SK-N-SH (cell line): ENCODE data around the gene SAP30BP.

Experiments
- CTCF ChIP-seq: fragments of 200-600 bp; sonication (generic); IDR thresholded peaks from 2 replicates; pipeline ENCODE4 v1.6.1; 2017; ENCODE audit warnings: antibody characterized with exemption, mild to moderate bottlenecking, moderate library complexity
- EP300 ChIP-seq, 2 experiments: IDR thresholded peaks; 2 replicates each; pipeline versions ENCODE4 v1.4.0 to v1.6.1; 2012; ENCODE audit warnings: borderline replicate concordance in 1 of 2, low read depth in 1 of 2, low read length in 1 of 2
- FOXM1 ChIP-seq: IDR thresholded peaks from 2 replicates; pipeline ENCODE4 v1.4.0; 2012; ENCODE audit warnings: low read depth, mild to moderate bottlenecking
- JUND ChIP-seq: IDR thresholded peaks from 2 replicates; pipeline ENCODE4 v1.4.0; 2012
- MXI1 ChIP-seq: IDR thresholded peaks from 2 replicates; pipeline ENCODE4 v1.6.1; 2012; ENCODE audit warnings: mild to moderate bottlenecking, low read depth, low read length, improper control_type of control experiment
- NRF1 ChIP-seq: IDR thresholded peaks from 2 replicates; pipeline ENCODE4 v1.6.1; 2012; ENCODE audit warnings: low read depth, mild to moderate bottlenecking, low read length
- REST ChIP-seq: IDR thresholded peaks from 2 replicates; pipeline ENCODE4 v1.6.1; 2012; ENCODE audit warnings: mild to moderate bottlenecking, low read depth, low read length, moderate library complexity

- TF ChIP-seq FOXM1 = no peak
- no peak for TF ChIP-seq JUND
- no peak for TF ChIP-seq CTCF
- no peak for TF ChIP-seq REST
- no peak for TF ChIP-seq EP300 (IDR thresholded peaks at IDR 0.05; ENCODE audit: borderline replicate concordance in 1 of 2, low read depth in 1 of 2, low read length in 1 of 2)
- no peak for TF ChIP-seq NRF1
- TF ChIP-seq MXI1 = no peak
Measured at GRCh38 chr17:75725504-75725903, 58.4 kb downstream of the SAP30BP start.
